CD4-positive, alpha-beta memory T cell (primary cell): Measurements from ENCODE around the gene LGR6. TPM values are rescaled to one million over a fixed set of nuclear protein-coding genes. Genes with fewer than 3 reads are reported as not detected.

ENCODE experiments used
- CTCF ChIA-PET: fragments of 350-600 bp; sonication (Branson Sonifier 250); formaldehyde crosslinking; loops from one replicate; lab custom pipeline; 2021; ENCODE audit warnings: inconsistent platforms; ENCODE audit not compliant: partially characterized antibody; lab: Charles Lee
- POLR2A ChIA-PET: fragments of 350-600 bp; sonication (Branson Sonifier 250); formaldehyde crosslinking; loops from one replicate; lab custom pipeline; 2021; ENCODE audit not compliant: partially characterized antibody; lab: Charles Lee
- DNase-seq, 5 donors: peaks; one replicate each; pipeline versions ENCODE4 v3.0.0 to v3.0.0-alpha.2; 2020 to 2022; ENCODE audit warnings: mixed read lengths in 1 of 5
- H3K27ac ChIP-seq: one replicate; pipeline ENCODE4 v1.7.0; 2013; ENCODE audit warnings: low read depth, low read length
- H3K27me3 ChIP-seq: 2 replicates; pipeline ENCODE4 v1.7.0; 2013; ENCODE audit warnings: mild to moderate bottlenecking, low read length, moderate library complexity; ENCODE audit not compliant: insufficient read depth
- H3K36me3 ChIP-seq: 2 replicates; pipeline ENCODE4 v1.7.0; 2013; ENCODE audit warnings: mild to moderate bottlenecking, low read length, moderate library complexity; ENCODE audit not compliant: insufficient read depth
- H3K4me1 ChIP-seq: 2 replicates; pipeline ENCODE4 v1.7.0; 2013; ENCODE audit warnings: mild to moderate bottlenecking, low read length, moderate library complexity; ENCODE audit not compliant: insufficient read depth
- H3K4me3 ChIP-seq, 2 donors: one replicate each; pipeline ENCODE4 v1.7.0; 2013; ENCODE audit warnings: low read length in 2 of 2, mild to moderate bottlenecking in 1 of 2
- H3K9me3 ChIP-seq, 2 donors: one replicate each; pipeline ENCODE4 v1.7.0; 2013; ENCODE audit warnings: low read length in 2 of 2, control low read depth in 1 of 2; ENCODE audit not compliant: control insufficient read depth in 1 of 2
- H3K27ac Mint-ChIP-seq, 7 donors: one replicate each; pipeline ENCODE4 v1.8.0; 2020 to 2021; ENCODE audit warnings: mixed read lengths in 7 of 7, mild to moderate bottlenecking in 6 of 7, inconsistent platforms in 3 of 7, moderate library complexity in 3 of 7
- H3K27me3 Mint-ChIP-seq, 2 donors: one replicate each; pipeline ENCODE4 v1.8.0; 2020 to 2021; ENCODE audit warnings: mixed read lengths in 2 of 2
- H3K36me3 Mint-ChIP-seq, 2 donors: one replicate each; pipeline ENCODE4 v1.8.0; 2020 to 2021; ENCODE audit warnings: mixed read lengths in 2 of 2, inconsistent platforms in 1 of 2, mild to moderate bottlenecking in 1 of 2
- H3K4me1 Mint-ChIP-seq, 4 donors: one replicate each; pipeline ENCODE4 v1.8.0; 2020 to 2021; ENCODE audit warnings: mixed read lengths in 4 of 4, mild to moderate bottlenecking in 1 of 4
- H3K4me3 Mint-ChIP-seq, 8 donors: one replicate each; pipeline ENCODE4 v1.8.0; 2020 to 2021; ENCODE audit warnings: mixed read lengths in 8 of 8, mild to moderate bottlenecking in 7 of 8, moderate library complexity in 6 of 8, inconsistent platforms in 3 of 8
- H3K9me3 Mint-ChIP-seq, 8 donors: one replicate each; pipeline ENCODE4 v1.8.0; 2020 to 2021; ENCODE audit warnings: mixed read lengths in 8 of 8, mild to moderate bottlenecking in 5 of 8, inconsistent platforms in 3 of 8, moderate library complexity in 1 of 8
- intact Hi-C: fragments of 100-400 bp; cut with micrococcal nuclease; formaldehyde crosslinking; loops from one replicate; pipeline ENCODE4 v1.15.1; 2023
- polyA plus RNA-seq, 2 donors: library from polyadenylated mRNA; unstranded; fragments of 300-500 nt; fragmentation: Illumina TruSeq; gene quantifications; one replicate each; pipeline ENCODE4 v1.2.3, GENCODE V29; 2021
- total RNA-seq, 2 experiments: library from RNA; stranded (reverse); gene quantifications; one replicate each; pipeline ENCODE4 v1.2.3, GENCODE V29; 2021

LGR6 gene
- total and polyA plus RNA-seq, 4 experiments from 2014 or later: 0.16 to 0.33 (median 0.17) TPM; not detected in 1

DNA sequence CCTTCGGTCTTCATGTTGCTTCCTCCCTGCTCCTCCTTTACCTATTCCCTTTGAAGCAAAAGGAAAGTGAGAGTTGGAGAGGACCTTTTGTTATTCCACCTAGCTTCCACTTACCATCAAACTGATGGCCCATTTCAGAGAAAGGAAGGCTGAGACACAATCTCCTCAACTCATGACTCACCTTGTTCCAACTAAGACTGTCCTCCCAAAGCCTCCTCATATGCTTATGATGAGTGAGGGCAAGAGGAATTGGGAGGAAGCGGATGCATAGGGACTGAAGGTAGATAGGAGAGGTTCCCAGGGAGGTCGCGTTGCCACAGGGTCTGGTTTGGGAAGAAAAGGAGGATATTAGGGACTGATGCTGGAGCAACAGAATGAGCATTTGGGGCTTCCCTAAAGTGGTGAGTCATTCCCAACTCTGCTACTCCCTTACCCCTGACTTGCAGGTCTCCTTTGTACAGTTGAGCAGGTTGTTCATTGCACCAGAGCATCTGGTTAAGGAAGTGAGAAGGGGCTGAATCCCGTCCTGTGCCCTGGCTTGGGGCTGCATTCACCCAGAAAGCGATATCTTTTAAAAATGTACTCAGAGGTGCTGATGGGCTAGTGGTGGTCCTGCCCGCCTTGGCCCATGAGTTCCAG, 35.0 kb downstream of the LGR6 start:
- intact Hi-C loops: no loop called here
- no peaks in the 10 kb centered on the region for H3K27me3 ChIP-seq
- no peak overlapping the region for H3K27ac ChIP-seq
- H3K4me3 Mint-ChIP-seq: peak overlapping the region in 4 of 8 donors; percentile 4 to 73 (median 22)
- no peak overlapping the region for H3K4me3 ChIP-seq
- H3K9me3 ChIP-seq: no peaks in the 10 kb centered on the region
- POLR2A ChIA-PET: no interaction called here
- H3K9me3 Mint-ChIP-seq: no peaks in the 10 kb centered on the region
- H3K36me3 Mint-ChIP-seq: no peaks in the 10 kb centered on the region
- CTCF ChIA-PET: no interaction called here
- H3K4me1 Mint-ChIP-seq: peaks cover 10 to 16% (median 11%) of the 10 kb centered on the region in 4 donors
- H3K36me3 ChIP-seq: no peaks in the 10 kb centered on the region
- peaks cover 13% of the 10 kb centered on the region for H3K4me1 ChIP-seq
- peaks cover 3 to 4% of the 10 kb centered on the region in 2 donors for H3K27me3 Mint-ChIP-seq
- DNase-seq: no peak
- peak overlapping the region in 2 of 7 donors; percentile 57 to 77 for H3K27ac Mint-ChIP-seq

DNA sequence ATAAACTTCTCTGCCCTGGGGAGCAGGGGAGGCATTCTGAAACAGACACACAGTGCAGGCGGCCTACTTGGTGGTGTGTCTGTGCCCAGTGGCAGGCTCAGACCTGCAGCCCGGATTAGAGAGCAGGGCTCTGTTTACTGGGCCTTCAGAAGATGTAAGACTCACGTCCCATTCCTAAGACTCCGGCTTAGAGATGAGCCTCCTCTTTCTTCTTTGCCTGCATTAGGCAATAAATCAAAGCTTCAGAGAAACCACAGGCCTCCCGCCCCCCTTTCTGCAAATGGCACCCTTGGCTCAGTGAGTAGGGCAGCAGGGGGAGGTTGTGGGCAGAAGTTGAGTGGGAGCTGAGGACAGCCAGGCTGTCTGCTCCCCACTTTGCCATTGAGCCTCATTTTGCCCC, 35.8 kb downstream of the LGR6 start:
- H3K27ac ChIP-seq: no peak overlapping the region
- H3K36me3 ChIP-seq: no peaks in the 10 kb centered on the region
- Mint-ChIP-seq H3K36me3 (no peaks in the 10 kb centered on the region), H3K4me1 (peaks cover 10 to 16% (median 11%) of the 10 kb centered on the region in 4 donors), H3K9me3 (no peaks in the 10 kb centered on the region), H3K4me3 (no peak overlapping the region), H3K27ac (peak overlapping the region in 1 of 7 donors; percentile 12), H3K27me3 (peaks cover 3 to 4% of the 10 kb centered on the region in 2 donors)
- intact Hi-C loops: no loop called here
- H3K27me3 ChIP-seq: no peaks in the 10 kb centered on the region
- DNase-seq: no peak
- no peak overlapping the region for H3K4me3 ChIP-seq
- ChIA-PET POLR2A (no interaction called here), CTCF (no interaction called here)
- no peaks in the 10 kb centered on the region for H3K9me3 ChIP-seq
- peaks cover 13% of the 10 kb centered on the region for H3K4me1 ChIP-seq

DNA sequence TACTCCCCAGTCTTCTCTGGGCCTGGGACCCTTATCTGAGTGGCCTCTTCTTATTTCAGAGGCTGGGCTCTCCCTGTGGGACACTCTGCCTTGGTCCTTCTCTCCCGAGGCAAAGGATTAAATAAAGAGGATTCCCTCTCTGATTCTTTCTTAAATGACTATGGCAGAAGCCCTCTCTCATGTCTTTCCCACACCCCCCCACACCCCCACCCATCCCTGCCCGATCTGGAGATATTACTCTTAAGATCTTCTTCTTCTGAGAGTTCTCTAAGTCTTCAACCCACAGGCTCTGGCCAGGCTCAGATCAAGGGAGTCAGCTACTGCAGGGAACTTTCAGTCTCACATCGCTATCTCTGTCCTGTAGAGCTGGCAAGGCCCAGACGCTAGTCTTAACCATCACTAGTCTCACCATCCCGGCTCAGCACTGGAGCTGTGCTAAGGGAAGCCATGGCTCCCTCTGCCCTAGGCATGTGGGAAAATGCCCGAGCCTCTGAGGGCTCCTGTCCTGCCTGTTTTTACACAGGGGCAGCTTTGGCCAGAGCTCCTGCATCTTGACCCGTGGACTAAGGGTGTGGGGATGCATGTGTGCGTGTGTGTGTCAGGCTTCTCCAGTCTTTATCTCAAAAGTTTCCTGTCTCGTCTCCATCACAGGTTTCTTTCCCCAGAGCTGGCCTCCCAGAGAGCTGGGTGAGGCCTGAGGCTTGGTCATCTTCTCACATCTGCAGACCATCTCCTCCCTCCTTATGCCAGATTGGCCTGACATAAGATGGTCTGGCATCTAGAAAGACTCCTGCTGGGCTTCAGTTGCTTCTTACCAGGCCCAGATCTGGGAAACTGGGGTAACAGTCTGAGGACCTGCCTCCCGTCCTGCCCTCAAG, 36.7 kb downstream of the LGR6 start:
- POLR2A ChIA-PET: no interaction called here
- Mint-ChIP-seq H3K27ac (no peak overlapping the region), H3K4me1 (peaks cover 10 to 16% (median 11%) of the 10 kb centered on the region in 4 donors), H3K9me3 (no peaks in the 10 kb centered on the region), H3K4me3 (no peak overlapping the region), H3K27me3 (peaks cover 3 to 4% of the 10 kb centered on the region in 2 donors), H3K36me3 (no peaks in the 10 kb centered on the region)
- Histone ChIP-seq H3K27ac (no peak overlapping the region), H3K36me3 (no peaks in the 10 kb centered on the region), H3K4me1 (peaks cover 13% of the 10 kb centered on the region), H3K27me3 (no peaks in the 10 kb centered on the region), H3K4me3 (no peak overlapping the region), H3K9me3 (no peaks in the 10 kb centered on the region)
- DNase-seq: no peak
- CTCF ChIA-PET: no interaction called here
- intact Hi-C loops: no loop called here

DNA sequence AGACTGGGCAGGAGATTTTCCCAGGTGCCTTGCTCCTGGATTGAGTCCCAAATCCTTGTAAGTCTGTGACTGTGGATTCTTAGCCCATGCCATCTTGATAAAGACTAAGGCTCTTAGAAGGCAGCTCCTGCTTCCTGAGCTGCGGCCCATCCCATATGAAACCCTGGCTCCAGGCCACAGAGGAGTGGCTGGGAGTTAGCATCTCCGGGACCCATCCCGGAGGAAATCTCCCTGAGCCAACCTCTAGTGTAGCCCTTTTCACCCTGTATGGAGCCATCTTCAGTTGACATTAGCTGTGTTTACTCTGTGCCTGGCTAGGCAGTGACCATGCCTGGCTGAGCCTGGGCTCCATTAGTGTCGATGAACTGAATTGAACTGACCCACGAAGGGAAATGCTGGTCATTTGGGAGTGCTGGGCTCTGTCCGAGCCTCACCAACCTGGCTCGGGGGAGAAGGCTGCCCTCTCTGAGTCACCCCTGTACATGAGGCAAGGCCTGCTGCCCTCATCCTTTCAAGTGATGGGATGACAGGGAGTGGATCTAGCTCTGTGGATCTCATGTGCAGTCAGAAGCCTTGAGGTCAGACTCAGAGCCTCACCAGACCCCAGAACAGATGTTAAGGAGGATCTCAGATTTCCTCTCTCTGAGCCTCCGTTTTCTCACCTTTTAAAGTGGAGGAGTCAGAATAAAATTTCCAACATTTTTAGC, 37.5 kb downstream of the LGR6 start:
- H3K36me3 Mint-ChIP-seq: no peaks in the 10 kb centered on the region
- no peak overlapping the region for H3K27ac ChIP-seq
- no peak overlapping the region for H3K27ac Mint-ChIP-seq
- no peaks in the 10 kb centered on the region for H3K9me3 ChIP-seq
- ChIA-PET CTCF (no interaction called here), POLR2A (interaction anchor here (0.7 kb wide), 1 partner anchor 364 kb away, joined by 4 read pairs; no protein-coding TSS in a partner anchor)
- no peak for DNase-seq
- H3K27me3 Mint-ChIP-seq: peaks cover under 1 to 1% of the 10 kb centered on the region in 2 donors
- no peak overlapping the region for H3K4me3 Mint-ChIP-seq
- no peaks in the 10 kb centered on the region for H3K36me3 ChIP-seq
- intact Hi-C loops: no loop called here
- peaks cover 13% of the 10 kb centered on the region for H3K4me1 ChIP-seq
- no peaks in the 10 kb centered on the region for H3K9me3 Mint-ChIP-seq
- no peaks in the 10 kb centered on the region for H3K27me3 ChIP-seq
- no peak overlapping the region for H3K4me3 ChIP-seq
- H3K4me1 Mint-ChIP-seq: peaks cover 10 to 16% (median 11%) of the 10 kb centered on the region in 4 donors

DNA sequence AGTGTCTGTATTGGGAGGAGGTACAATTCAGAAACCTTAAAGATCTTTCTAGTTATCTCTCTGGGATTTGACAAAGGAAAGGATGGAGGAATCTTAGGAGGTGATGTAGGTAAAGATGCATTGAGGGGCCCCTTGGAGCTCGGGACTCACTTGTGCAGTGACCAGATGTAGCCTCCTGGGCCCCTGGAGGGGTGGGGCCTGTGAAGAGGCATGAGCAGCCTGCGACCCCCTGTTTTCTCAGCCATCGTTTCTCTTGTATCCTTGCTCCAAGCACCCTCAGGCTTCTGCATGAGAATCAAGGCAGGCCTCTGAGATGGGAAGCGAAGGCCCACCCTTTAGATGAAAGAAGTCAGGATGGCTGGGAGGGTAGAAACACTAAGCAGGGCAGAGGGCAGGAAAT, 39.6 kb downstream of the LGR6 start:
- H3K9me3 Mint-ChIP-seq: no peaks in the 10 kb centered on the region
- ChIA-PET POLR2A (no interaction called here), CTCF (interaction anchor here (1.0 kb wide), 1 partner anchor 40 kb away, joined by 3 read pairs; no protein-coding TSS in a partner anchor)
- H3K27ac ChIP-seq: no peak overlapping the region
- no peak overlapping the region for H3K4me3 ChIP-seq
- intact Hi-C loops: no loop called here
- peaks cover 5% of the 10 kb centered on the region for H3K4me1 ChIP-seq
- DNase-seq: no peak
- H3K36me3 Mint-ChIP-seq: no peaks in the 10 kb centered on the region
- H3K27me3 Mint-ChIP-seq: peaks cover 8 to 12% of the 10 kb centered on the region in 2 donors
- no peaks in the 10 kb centered on the region for H3K9me3 ChIP-seq
- H3K4me1 Mint-ChIP-seq: peaks cover 4 to 10% (median 8%) of the 10 kb centered on the region in 4 donors
- no peak overlapping the region for H3K4me3 Mint-ChIP-seq
- H3K27me3 ChIP-seq: no peaks in the 10 kb centered on the region
- H3K27ac Mint-ChIP-seq: no peak overlapping the region
- no peaks in the 10 kb centered on the region for H3K36me3 ChIP-seq

DNA sequence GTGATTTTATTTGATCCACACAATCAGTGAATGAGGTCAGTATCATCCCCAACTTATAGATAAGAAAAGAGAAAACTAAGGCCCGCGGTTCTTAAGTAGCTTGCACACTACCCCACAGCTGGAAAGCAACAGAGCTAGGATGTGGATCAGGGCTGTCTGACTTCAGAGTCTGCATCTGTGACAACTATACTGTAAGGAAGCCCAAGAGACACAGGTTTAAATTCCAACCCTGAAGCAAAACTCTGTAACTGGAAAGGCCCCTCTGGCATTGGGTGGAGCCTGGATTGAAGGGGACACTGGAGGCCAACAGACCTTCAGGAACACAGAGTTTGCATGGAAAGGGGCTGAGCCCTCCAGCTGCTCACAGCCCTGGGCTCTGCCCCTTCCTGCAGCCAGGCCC, 40.2 kb downstream of the LGR6 start:
- no peaks in the 10 kb centered on the region for H3K4me1 ChIP-seq
- Mint-ChIP-seq H3K4me3 (no peak overlapping the region), H3K27me3 (peaks cover 8 to 12% of the 10 kb centered on the region in 2 donors), H3K36me3 (no peaks in the 10 kb centered on the region), H3K27ac (no peak overlapping the region), H3K4me1 (peaks cover 0 to 6% (median 3%) of the 10 kb centered on the region in 4 donors), H3K9me3 (no peaks in the 10 kb centered on the region)
- intact Hi-C loops: no loop called here
- no peaks in the 10 kb centered on the region for H3K36me3 ChIP-seq
- H3K27me3 ChIP-seq: no peaks in the 10 kb centered on the region
- DNase-seq: no peak
- H3K4me3 ChIP-seq: no peak overlapping the region
- POLR2A ChIA-PET: no interaction called here
- no peak overlapping the region for H3K27ac ChIP-seq
- no peaks in the 10 kb centered on the region for H3K9me3 ChIP-seq
- CTCF ChIA-PET: interaction anchor here (1.0 kb wide), 1 partner anchor 41 kb away, joined by 3 read pairs; no protein-coding TSS in a partner anchor
